HG03565 (cell line): ENCODE results near the gene COPS9.

Source experiments
- ATAC-seq: cut with Tn5 transposase; IDR thresholded peaks from one replicate; pipeline ENCODE4 v1.9.1; 2021; ENCODE audit warnings: mild to moderate bottlenecking, moderate library complexity; ENCODE audit not compliant: unreplicated experiment

COPS9 gene

GRCh38 chr2:240151477-240152031 is 15.4 kb upstream of the COPS9 start:
- ATAC-seq = no peak

GRCh38 chr2:240149943-240150784 is 14.1 kb upstream of the COPS9 start:
- no peak for ATAC-seq

- no peak for ATAC-seq
These were observed 11.9 kb upstream of the COPS9 start for GRCh38 chr2:240147911-240148587.

DNA sequence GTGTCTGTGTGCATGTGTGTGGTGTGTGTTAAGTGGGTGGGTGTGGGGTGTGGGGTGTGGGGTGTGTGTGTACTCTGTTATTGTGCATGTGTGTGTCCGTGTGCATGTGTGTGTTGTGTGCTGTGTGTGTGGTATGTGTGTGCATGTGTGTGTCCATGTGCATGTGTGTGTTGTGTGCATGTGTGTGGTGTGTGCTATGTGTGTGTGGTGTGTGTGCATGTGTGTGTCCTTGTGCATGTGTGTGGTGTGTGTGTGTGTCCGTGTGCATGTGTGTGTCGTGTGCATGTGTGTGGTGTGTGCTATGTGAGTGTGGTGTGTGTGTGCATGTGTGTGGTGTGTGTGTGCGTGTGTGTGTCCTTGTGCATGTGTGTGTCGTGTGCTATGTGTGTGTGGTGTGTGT is 11.3 kb upstream of the COPS9 start:
- no peak for ATAC-seq

DNA sequence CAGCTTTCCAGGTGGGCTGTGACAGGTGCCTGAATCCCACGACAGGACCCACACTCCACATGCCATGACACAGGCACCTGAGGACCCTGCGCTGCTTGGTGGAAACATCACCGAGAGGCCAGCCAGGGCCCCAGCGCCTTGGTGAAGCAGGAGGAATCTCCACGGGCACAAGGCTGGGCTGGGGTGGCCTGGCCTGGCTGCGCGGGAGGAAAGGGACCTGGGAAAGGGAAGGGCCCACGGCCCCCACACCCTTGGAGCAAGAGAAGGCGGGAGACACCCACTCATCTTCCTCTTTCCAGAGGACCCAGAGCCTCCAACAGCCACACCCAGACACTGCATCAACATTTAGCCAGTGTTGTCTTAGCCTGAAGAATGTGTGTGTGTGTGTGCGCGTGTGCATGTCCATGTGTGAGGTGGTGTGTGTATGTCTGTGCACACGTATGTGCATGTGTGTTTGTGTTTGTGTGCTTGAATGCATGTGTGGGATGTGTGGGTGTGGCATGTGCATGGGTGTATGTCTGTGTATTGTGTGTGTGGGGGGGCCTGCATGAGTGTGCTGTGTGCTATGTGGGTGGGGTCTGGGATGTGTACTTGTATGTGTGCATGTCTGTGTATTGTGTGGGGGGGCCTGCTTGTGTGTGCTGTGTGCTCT is 10.6 kb upstream of the COPS9 start:
- ATAC-seq = no peak

DNA sequence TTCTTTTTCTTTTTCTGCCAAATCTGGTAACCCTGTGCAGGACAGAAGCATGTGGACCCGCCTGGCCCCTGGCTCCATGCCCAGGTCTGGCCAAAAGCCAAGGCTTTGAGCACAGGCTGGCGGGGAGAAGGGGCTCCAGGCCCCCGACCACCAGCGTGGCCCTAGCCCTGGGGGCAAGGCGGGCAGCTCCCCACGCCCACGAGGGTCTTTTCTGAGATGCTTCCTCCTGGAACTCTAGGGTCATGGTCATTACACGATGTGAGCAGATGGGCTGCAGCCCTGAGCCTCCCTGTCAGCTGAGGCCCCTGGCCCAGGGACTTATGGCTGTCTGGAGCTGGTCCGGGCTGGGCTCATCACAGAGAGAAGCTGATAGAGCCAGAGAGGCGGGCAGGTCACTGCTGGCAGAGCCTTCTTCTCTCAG is 10.0 kb upstream of the COPS9 start:
- no peak for ATAC-seq

DNA sequence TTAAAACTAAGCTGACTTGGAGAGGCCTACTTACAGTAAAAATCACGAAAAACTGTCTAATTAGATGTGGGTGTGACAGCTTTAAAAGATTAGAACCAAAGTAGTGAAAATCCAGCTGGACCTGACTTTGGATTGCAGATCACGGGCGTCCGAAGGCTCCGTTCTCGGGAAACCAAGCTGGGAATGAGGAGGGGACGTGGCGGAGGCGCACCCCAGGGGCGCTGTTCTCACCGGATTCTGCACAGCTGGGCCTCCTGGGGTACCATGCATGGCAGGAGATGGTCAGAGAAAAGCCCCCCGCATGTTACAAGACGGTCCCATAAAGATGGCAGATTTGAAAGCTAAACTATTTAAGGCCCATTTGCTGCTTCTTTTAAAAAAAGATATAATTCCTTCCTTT is 9.4 kb upstream of the COPS9 start:
- no peak for ATAC-seq

GRCh38 chr2:240144649-240145261 is 8.7 kb upstream of the COPS9 start:
- ATAC-seq = no peak

- no peak for ATAC-seq
These were observed 7.9 kb upstream of the COPS9 start for GRCh38 chr2:240143801-240144648.

DNA sequence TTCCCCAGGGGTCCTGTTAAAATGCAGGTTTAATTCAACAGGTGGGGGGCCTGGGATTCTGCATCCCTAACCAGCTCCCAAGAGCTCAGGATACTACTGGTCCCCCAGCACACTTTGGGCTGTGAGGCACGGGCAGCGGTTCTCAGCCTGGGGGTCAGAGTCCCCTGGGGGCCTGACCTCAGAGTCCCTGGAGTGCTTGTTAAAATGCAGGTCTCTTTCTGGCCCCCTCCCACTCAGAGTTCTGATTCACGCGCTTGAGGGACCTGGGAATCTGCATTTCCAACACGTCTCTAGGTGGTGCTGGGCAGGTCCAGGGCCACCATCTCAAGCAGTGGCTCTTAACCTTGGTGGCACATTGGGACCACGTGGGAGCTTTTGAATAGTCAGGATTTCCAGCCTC is 7.2 kb upstream of the COPS9 start:
- ATAC-seq = no peak

DNA sequence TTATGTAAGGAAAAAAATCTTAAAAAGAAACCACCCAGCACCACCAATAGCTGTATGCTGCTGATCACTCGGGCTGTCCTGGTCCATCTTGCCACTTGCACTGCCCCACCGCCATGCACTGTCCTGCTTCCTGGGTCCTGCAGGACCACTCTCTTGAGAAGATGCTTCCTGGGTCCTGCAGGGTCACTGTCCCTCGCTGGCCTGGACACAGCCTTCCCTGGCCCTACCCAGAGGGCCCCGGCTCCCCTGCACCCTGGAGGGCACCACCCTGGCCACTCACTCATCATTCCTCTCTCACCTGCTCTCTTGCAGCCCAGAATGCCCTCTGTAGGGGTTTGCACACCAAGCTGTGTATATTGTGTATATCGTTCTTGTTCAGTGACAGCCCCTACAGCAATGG is 6.8 kb upstream of the COPS9 start:
- ATAC-seq = no peak

- ATAC-seq = no peak
These were observed 6.2 kb upstream of the COPS9 start for GRCh38 chr2:240142256-240142775.

DNA sequence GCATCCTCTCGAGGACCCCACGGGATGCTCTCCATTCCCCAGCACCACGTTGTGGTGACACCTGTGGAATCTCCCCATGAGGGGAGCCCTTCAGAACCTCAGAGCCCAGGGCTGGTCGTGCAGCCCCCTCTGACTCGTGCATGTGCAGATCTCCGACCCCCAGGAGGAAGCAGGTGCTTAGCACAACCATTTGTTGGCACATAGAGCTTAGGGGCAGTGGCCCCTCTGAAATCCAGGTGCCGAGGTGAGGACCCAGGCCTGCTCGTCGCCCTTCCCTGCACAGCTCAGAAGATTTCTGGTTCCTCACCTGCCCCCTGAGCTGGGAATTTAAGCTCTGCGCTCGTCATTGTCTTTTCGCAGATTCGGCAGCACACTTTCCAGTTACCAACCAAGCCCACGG is 5.6 kb upstream of the COPS9 start:
- ATAC-seq = no peak

GRCh38 chr2:240140920-240141319 is 4.8 kb upstream of the COPS9 start:
- no peak for ATAC-seq

DNA sequence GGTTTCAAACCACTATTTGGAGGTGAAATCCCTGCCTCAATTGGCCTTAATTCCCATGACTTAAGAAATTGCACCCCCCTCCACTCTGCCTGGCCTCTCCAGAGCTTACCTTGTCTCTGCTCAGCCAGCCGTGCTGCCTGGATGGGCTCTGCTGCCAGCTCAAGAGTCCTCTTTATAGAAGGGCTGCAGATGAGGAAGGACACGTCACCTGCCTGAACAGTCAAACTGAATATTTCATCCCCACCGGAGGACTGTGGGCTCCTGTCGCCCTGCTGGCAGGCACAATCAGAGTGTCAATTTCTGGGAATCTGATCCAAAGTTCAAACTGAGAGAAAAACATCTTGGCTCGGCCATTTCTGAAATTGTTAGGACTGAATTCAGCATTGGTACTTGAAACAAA is 4.4 kb upstream of the COPS9 start, which contains the start of gene OTOS:
TSS of gene OTOS (minus strand) at position 148 of the 400 bp plus-strand sequence. CDS start 332 bp downstream, outside the sequence.
- no peak for ATAC-seq

- ATAC-seq = no peak
These were observed 3.7 kb upstream of the COPS9 start for GRCh38 chr2:240139666-240140393.

DNA sequence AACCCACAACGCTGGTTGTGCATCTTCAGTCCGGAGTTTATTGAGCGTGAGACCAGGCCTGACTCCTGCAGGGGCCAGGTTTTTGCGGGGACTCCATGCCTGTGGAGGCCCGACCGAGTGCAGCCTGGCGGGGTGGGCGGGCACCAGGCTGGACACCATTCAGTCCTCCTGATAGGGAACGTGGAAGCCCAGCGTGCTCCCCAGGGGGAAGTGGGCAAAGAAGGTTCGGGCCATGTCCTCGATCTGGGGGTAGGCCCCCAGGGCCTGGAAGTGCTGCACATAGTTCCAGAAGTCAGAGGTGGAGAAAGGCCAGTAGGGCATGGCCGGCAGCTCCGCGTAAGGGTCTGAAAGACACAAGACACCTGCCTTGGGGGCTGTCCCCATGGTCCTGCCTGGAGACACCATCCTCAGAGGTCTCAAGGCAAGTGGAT is 2.9 kb upstream of the COPS9 start:
- no peak for ATAC-seq

GRCh38 chr2:240138254-240138984 is 2.3 kb upstream of the COPS9 start:
- ATAC-seq = no peak
